Liver (tissue), 9 donors: ENCODE data around the gene NUDT22. TPM values are rescaled to one million over a fixed set of nuclear protein-coding genes. Genes with fewer than 3 reads are reported as not detected.

Experiments used
- DNase-seq: peaks from one replicate; pipeline ENCODE4 v3.0.0-alpha.2; 2017; ENCODE audit warnings: low spot score
- H3K27ac ChIP-seq, 2 donors: one replicate each; pipeline ENCODE4 v1.7.0; 2013; ENCODE audit warnings: inconsistent platforms in 2 of 2, low read length in 2 of 2, control low read depth in 1 of 2, low read depth in 1 of 2, mild to moderate bottlenecking in 1 of 2
- H3K27me3 ChIP-seq, 4 donors: one replicate each; pipeline versions ENCODE4 v1.6.1 to v1.7.0; 2013; ENCODE audit warnings: low read length in 3 of 4, inconsistent platforms in 1 of 4, mild to moderate bottlenecking in 1 of 4, moderate library complexity in 1 of 4; ENCODE audit not compliant: control insufficient read depth in 4 of 4, insufficient read depth in 4 of 4
- H3K36me3 ChIP-seq, 4 donors: one replicate each; pipeline versions ENCODE4 v1.6.1 to v1.7.0; 2013; ENCODE audit warnings: low read length in 3 of 4, mild to moderate bottlenecking in 3 of 4, low read depth in 1 of 4, moderate library complexity in 1 of 4; ENCODE audit not compliant: control insufficient read depth in 4 of 4, insufficient read depth in 3 of 4
- H3K4me1 ChIP-seq, 4 donors: one replicate each; pipeline versions ENCODE4 v1.6.1 to v1.7.0; 2013; ENCODE audit warnings: low read length in 3 of 4, mild to moderate bottlenecking in 3 of 4, moderate library complexity in 1 of 4; ENCODE audit not compliant: control insufficient read depth in 4 of 4, insufficient read depth in 4 of 4
- H3K4me3 ChIP-seq, 3 donors: one replicate each; pipeline versions ENCODE4 v1.6.1 to v1.7.0; 2013; ENCODE audit warnings: low read length in 3 of 3, control low read depth in 1 of 3, low read depth in 1 of 3, mild to moderate bottlenecking in 1 of 3
- H3K9ac ChIP-seq, 2 donors: one replicate each; pipeline ENCODE4 v1.7.0; 2013; ENCODE audit warnings: low read length in 2 of 2, mild to moderate bottlenecking in 2 of 2, moderate library complexity in 2 of 2, control low read depth in 1 of 2, low read depth in 1 of 2
- H3K9me3 ChIP-seq, 4 donors: one replicate each; pipeline versions ENCODE4 v1.6.1 to v1.7.0; 2013; ENCODE audit warnings: low read length in 3 of 4; ENCODE audit not compliant: control insufficient read depth in 4 of 4
- ATF3 ChIP-seq: IDR thresholded peaks from 2 replicates; pipeline ENCODE4 v1.6.1; 2016; ENCODE audit warnings: antibody characterized with exemption
- CTCF ChIP-seq: fragments of 150-350 bp; IDR thresholded peaks from 2 replicates; pipeline ENCODE4 v1.5.1; 2017; ENCODE audit warnings: improper control_type of control experiment, low read depth, low read length; ENCODE audit not compliant: missing input control
- EGR1 ChIP-seq, 2 donors: IDR thresholded peaks; 2 replicates each; pipeline ENCODE4 v1.6.1; 2016 to 2018; ENCODE audit warnings: antibody characterized with exemption in 2 of 2, low read depth in 2 of 2
- FOXA1 ChIP-seq: IDR thresholded peaks from 2 replicates; pipeline ENCODE4 v1.6.1; 2016; ENCODE audit warnings: antibody characterized with exemption
- FOXA2 ChIP-seq: IDR thresholded peaks from 2 replicates; pipeline ENCODE4 v1.6.1; 2016; ENCODE audit warnings: antibody characterized with exemption
- GABPA ChIP-seq, 2 donors: IDR thresholded peaks in 1 of 2; conservative IDR thresholded peaks in 1 of 2; 2 replicates each; pipeline ENCODE4 v1.6.1; 2016; ENCODE audit warnings: antibody characterized with exemption in 2 of 2, mild to moderate bottlenecking in 1 of 2, moderate library complexity in 1 of 2
- HNF4A ChIP-seq, 2 donors: conservative IDR thresholded peaks; 2 replicates each; pipeline ENCODE4 v1.6.1; 2016; ENCODE audit warnings: antibody characterized with exemption in 2 of 2, mild to moderate bottlenecking in 2 of 2
- HNF4G ChIP-seq: IDR thresholded peaks from 2 replicates; pipeline ENCODE4 v1.6.1; 2016; ENCODE audit warnings: antibody characterized with exemption
- JUND ChIP-seq, 2 donors: IDR thresholded peaks; 2 replicates each; pipeline ENCODE4 v1.6.1; 2016; ENCODE audit warnings: antibody characterized with exemption in 2 of 2
- MAX ChIP-seq: IDR thresholded peaks from 2 replicates; pipeline ENCODE4 v1.6.1; 2016; ENCODE audit warnings: antibody characterized with exemption
- NR2F2 ChIP-seq: IDR thresholded peaks from 2 replicates; pipeline ENCODE4 v1.6.1; 2016; ENCODE audit warnings: antibody characterized with exemption
- RAD21 ChIP-seq, 2 donors: IDR thresholded peaks; 2 replicates each; pipeline ENCODE4 v1.6.1; 2016; ENCODE audit warnings: antibody characterized with exemption in 2 of 2, mild to moderate bottlenecking in 2 of 2
- REST ChIP-seq: IDR thresholded peaks from 2 replicates; pipeline ENCODE4 v1.6.1; 2016; ENCODE audit warnings: antibody characterized with exemption, mild to moderate bottlenecking
- RXRA ChIP-seq, 2 donors: IDR thresholded peaks; 2 replicates each; pipeline ENCODE4 v1.6.1; 2017 to 2018; ENCODE audit warnings: antibody characterized with exemption in 2 of 2, mild to moderate bottlenecking in 1 of 2
- SP1 ChIP-seq: IDR thresholded peaks from 2 replicates; pipeline ENCODE4 v1.6.1; 2018; ENCODE audit warnings: antibody characterized with exemption, mild to moderate bottlenecking
- TAF1 ChIP-seq: conservative IDR thresholded peaks from 2 replicates; pipeline ENCODE4 v1.6.1; 2016; ENCODE audit warnings: antibody characterized with exemption, mild to moderate bottlenecking
- YY1 ChIP-seq: IDR thresholded peaks from 2 replicates; pipeline ENCODE4 v1.6.1; 2016; ENCODE audit warnings: antibody characterized with exemption, mild to moderate bottlenecking
- WGBS: extraction: QIAGEN DNeasy Blood & Tissue Kit; methylation state at CpG from one replicate; pipeline ENCODE4 v1.1.7; 2013; 5-methylcytosine and 5-hydroxymethylcytosine counted together
- polyA plus RNA-seq, 2 donors: library from polyadenylated mRNA; stranded (reverse) in 1 of 2; unstranded in 1 of 2; fragments of 200-250 nt in 1 of 2; fragments of >200 nt in 1 of 2; fragmentation: Nextera tagmentation in 1 of 2; extraction: Ambion mirVana in 1 of 2; gene quantifications; one replicate each; pipeline versions ENCODE4 v1.2.1 to v1.2.3, GENCODE V29; 2013 to 2015
- total RNA-seq, 2 donors: library from RNA; depleted of rRNA; stranded (reverse); fragments of >200 nt; gene quantifications; one replicate each; pipeline ENCODE4 v1.2.3, GENCODE V29; 2014
- donor health status: healthy.
- donor health status: healthy.
- donor health status: healthy.
- donor health status: healthy.
- donor health status: healthy.

The NUDT22 gene
- total and polyA plus RNA-seq, 4 donors, result 20.0 to 47.8 (median 41.2) TPM

- 80% methylated on average over 27 of the region's 27 CpGs for WGBS
- Histone ChIP-seq H3K9ac (no peak overlapping the region), H3K36me3 (peaks cover 0 to 9% (median 2%) of the 10 kb centered on the region in 4 donors), H3K27ac (peak overlapping the region; percentile 98), H3K27me3 (no peaks in the 10 kb centered on the region), H3K4me3 (no peak overlapping the region), H3K9me3 (no peaks in the 10 kb centered on the region), H3K4me1 (peaks cover 5 to 27% (median 20%) of the 10 kb centered on the region in 4 donors)
- no peak for DNase-seq
- no peak for TF ChIP-seq MAX
- no peak for TF ChIP-seq HNF4A (conservative IDR thresholded peaks at IDR 0.05)
- no peak for TF ChIP-seq RAD21 (IDR thresholded peaks at IDR 0.05)
- no peak for TF ChIP-seq CTCF
- TF ChIP-seq ATF3, result no peak
- no peak for TF ChIP-seq YY1
- TF ChIP-seq EGR1 (IDR thresholded peaks at IDR 0.05; ENCODE audit: low read depth in 2 of 2), result no peak
- no peak for TF ChIP-seq HNF4G
- TF ChIP-seq FOXA2, result no peak
- TF ChIP-seq RXRA (IDR thresholded peaks at IDR 0.05), result no peak
- TF ChIP-seq TAF1, result no peak
- no peak for TF ChIP-seq NR2F2
- TF ChIP-seq JUND (IDR thresholded peaks at IDR 0.05), result no peak
- TF ChIP-seq GABPA (IDR thresholded peaks at IDR 0.05 in 1 of 2, conservative IDR thresholded peaks at IDR 0.05 in 1 of 2), result no peak
- TF ChIP-seq REST, result no peak
- TF ChIP-seq SP1, result no peak
- no peak for TF ChIP-seq FOXA1
Measured at GRCh38 chr11:64267207-64267945, 41.3 kb downstream of the NUDT22 start.
